Psoas muscle (tissue), 8 donors: Measurements from ENCODE around the gene DISC1. TPM values are rescaled to one million over a fixed set of nuclear protein-coding genes. Genes with fewer than 3 reads are reported as not detected.

ENCODE experiments used
- ATAC-seq, 4 donors: fragments of 200-7000 bp; cut with Tn5 transposase; one replicate each; pipeline ENCODE4 v1.9.1; 2020; ENCODE audit warnings: moderate library complexity in 3 of 4, mild to moderate bottlenecking in 2 of 4
- DNase-seq, 2 donors: peaks; one replicate each; pipeline ENCODE4 v3.0.0-alpha.2; 2020
- H3K27ac ChIP-seq: fragments of 200-600 bp; one replicate; pipeline ENCODE4 v1.8.0; 2022
- H3K27me3 ChIP-seq, 3 donors: fragments of 200-600 bp in 1 of 3; one replicate each; pipeline versions ENCODE4 v1.6.1 to v1.8.0; 2013 to 2022; ENCODE audit warnings: low read length in 2 of 3, mild to moderate bottlenecking in 2 of 3, moderate library complexity in 1 of 3; ENCODE audit not compliant: insufficient read depth in 3 of 3
- H3K36me3 ChIP-seq, 2 donors: fragments of 200-600 bp in 1 of 2; one replicate each; pipeline versions ENCODE4 v1.6.1 to v1.8.0; 2013 to 2022; ENCODE audit warnings: low read depth in 1 of 2, mild to moderate bottlenecking in 1 of 2, moderate library complexity in 1 of 2; ENCODE audit not compliant: insufficient read depth in 1 of 2
- H3K4me1 ChIP-seq: fragments of 200-600 bp; one replicate; pipeline ENCODE4 v1.8.0; 2022
- H3K4me3 ChIP-seq: fragments of 200-600 bp; one replicate; pipeline ENCODE4 v1.8.0; 2022; ENCODE audit warnings: mild to moderate bottlenecking
- H3K9me3 ChIP-seq: fragments of 200-600 bp; one replicate; pipeline ENCODE4 v1.8.0; 2022
- CTCF ChIP-seq: fragments of 200-600 bp; IDR thresholded peaks from one replicate; pipeline ENCODE4 v1.8.0; 2022; ENCODE audit warnings: antibody characterized with exemption
- WGBS, 3 donors: extraction: QIAGEN DNeasy Blood & Tissue Kit; methylation state at CpG; one replicate each; pipeline versions ENCODE4 v1.1.6 to v1.1.7; 2013; 5-methylcytosine and 5-hydroxymethylcytosine counted together
- intact Hi-C, 2 donors: fragments of 100-400 bp; cut with DNase I; formaldehyde crosslinking; loops; one replicate each; pipeline versions ENCODE4 v1.11.0 to v1.14.2; 2022
- polyA plus RNA-seq, 3 donors: library from polyadenylated mRNA; stranded (reverse); fragments of 200-250 nt; gene quantifications; one replicate each; pipeline ENCODE4 v1.2.3, GENCODE V29; 2013
- total RNA-seq, 4 donors: library from RNA; stranded (reverse); fragmentation: NEBNext Ultra II Directional in 2 of 4; extraction: Animal tissue kit (Norgen Biotek cat#: 25700) in 2 of 4; gene quantifications; one replicate each; pipeline versions ENCODE4 v1.2.1 to v1.2.4, GENCODE V29; 2021 to 2023
- donor health status: healthy with polysubstance abuse.
- donor health status: DM: no; HTN: no; CAD: no; lungs with moderate emphysema.
- donor health status: Bipolar disorder and iron deficiency.
- donor health status: healthy.
- donor health status: DM: yes; HTN: yes; CAD: no.
- donor health status: DM: no; HTN: no; CAD: no.
- donor health status: DM: no; HTN: no; CAD: no.
- donor health status: DM: yes; HTN: yes; CAD: no.

The DISC1 gene
- total and polyA plus RNA-seq, 7 donors: 0.35 to 2.8 (median 1.6) TPM

DNA sequence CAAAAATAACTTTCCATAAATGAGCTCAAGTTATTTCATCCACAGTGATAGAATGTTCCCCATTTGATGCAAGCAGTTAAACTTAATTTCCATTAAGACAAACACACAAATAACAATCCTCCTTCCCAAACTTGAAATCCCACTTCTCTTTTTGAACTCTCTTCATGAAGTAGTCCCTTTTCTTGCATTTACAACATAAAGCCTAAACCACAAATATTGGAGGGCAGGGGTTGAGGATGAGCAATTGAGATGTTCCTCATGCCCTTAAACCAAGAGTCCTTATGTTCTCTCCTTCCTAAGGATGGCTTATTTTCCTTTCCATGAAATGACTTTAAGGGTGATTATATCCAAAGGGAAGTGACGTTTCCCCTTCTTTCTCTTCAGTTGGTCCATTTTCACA is 228.8 kb downstream of the DISC1 start:
- 65 to 81% (median 75%) methylated on average over 1 of the region's 1 CpG for WGBS, 3 donors
- DNase-seq (no peak), ATAC-seq (no peak)
- Histone ChIP-seq H3K27me3 (no peaks in the 10 kb centered on the region), H3K36me3 (no peaks in the 10 kb centered on the region), H3K27ac (no peak overlapping the region), H3K4me1 (no peaks in the 10 kb centered on the region), H3K4me3 (no peak overlapping the region), H3K9me3 (no peaks in the 10 kb centered on the region)
- no peak for TF ChIP-seq CTCF
- intact Hi-C loops: no loop called here

DNA sequence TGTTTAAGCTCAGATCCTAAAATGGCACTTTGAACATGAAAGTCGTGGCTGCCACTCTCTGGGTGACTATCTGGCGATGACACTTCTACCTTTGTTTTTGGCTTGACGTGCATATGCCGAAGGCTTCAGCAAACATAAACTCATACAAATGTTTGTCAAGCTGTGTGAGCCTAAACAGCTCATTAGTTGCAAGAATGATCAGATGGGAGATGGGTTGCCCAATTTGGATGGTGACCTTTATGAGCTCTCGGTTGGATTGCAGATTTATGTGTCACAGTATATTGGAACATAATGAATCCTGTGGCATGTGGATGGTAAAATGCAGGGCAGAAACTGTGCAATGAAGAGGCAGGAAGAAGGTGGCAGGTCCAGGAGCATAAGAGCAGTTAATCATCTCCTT is 229.3 kb downstream of the DISC1 start:
- Histone ChIP-seq H3K4me3 (no peak overlapping the region), H3K27me3 (no peaks in the 10 kb centered on the region), H3K36me3 (no peaks in the 10 kb centered on the region), H3K9me3 (no peaks in the 10 kb centered on the region), H3K27ac (no peak overlapping the region), H3K4me1 (no peaks in the 10 kb centered on the region)
- no peak for DNase-seq
- TF ChIP-seq CTCF: no peak
- 82 to 94% (median 87%) methylated on average over 5 of the region's 5 CpGs for WGBS, 3 donors
- intact Hi-C loops: no loop called here
- no peak for ATAC-seq

DNA sequence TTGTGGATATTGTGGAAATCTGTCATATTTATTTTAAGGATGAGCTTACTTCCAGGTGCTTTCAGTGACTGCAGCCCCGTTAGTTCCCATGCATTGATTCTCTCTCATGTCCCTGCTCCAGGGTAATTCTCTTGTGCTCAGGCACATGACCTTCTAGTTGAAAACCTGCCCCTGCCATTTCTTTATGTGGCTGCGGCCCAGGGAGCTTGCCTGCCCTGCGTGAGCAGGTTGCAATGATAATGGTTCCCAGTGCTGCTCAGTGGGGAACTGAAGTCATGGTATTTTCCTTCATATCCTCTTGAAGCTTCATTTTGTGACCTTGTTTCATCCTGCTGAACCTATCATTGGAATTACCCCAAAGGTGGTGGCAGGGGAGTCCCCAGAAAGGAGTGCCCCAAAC is 229.8 kb downstream of the DISC1 start:
- Histone ChIP-seq H3K4me3 (no peak overlapping the region), H3K4me1 (peaks cover under 1% of the 10 kb centered on the region), H3K9me3 (no peaks in the 10 kb centered on the region), H3K36me3 (no peaks in the 10 kb centered on the region), H3K27me3 (no peaks in the 10 kb centered on the region), H3K27ac (no peak overlapping the region)
- DNase-seq (no peak), ATAC-seq (no peak)
- intact Hi-C loops: no loop called here
- WGBS, 3 donors: 95 to 99% (median 95%) methylated on average over 3 of the region's 3 CpGs
- TF ChIP-seq CTCF: no peak

DNA sequence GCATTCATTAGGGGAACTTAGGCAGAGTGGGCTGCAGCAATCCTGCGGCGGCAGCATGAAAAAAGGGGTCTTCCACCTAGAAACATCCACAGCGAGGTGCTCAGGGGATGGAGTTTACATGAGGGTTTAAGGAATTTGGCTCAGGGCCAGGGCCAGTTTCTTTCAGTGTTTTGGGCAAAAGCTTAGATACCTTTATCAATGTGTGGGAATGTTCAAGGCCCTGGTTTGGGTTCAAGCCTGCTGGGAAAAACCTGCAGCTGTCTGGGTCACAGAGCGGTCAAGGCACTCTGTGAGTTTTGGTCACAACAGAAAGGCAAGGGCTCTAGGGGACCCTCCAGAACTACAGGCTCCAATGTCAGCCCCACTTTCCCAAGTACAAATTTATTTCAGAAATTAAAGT is 230.3 kb downstream of the DISC1 start:
- ATAC-seq: no peak
- no peak for TF ChIP-seq CTCF
- 93 to 95% (median 94%) methylated on average over 4 of the region's 4 CpGs for WGBS, 3 donors
- Histone ChIP-seq H3K4me3 (no peak overlapping the region), H3K4me1 (peaks cover 5% of the 10 kb centered on the region), H3K27ac (no peak overlapping the region), H3K27me3 (no peaks in the 10 kb centered on the region), H3K9me3 (no peaks in the 10 kb centered on the region), H3K36me3 (no peaks in the 10 kb centered on the region)
- intact Hi-C loops: no loop called here
- DNase-seq: no peak

GRCh38 chr1:231857609-231858135 is 231.1 kb downstream of the DISC1 start:
- Histone ChIP-seq H3K27ac (no peak overlapping the region), H3K4me3 (no peak overlapping the region), H3K4me1 (peaks cover 11% of the 10 kb centered on the region), H3K9me3 (no peaks in the 10 kb centered on the region), H3K36me3 (no peaks in the 10 kb centered on the region), H3K27me3 (no peaks in the 10 kb centered on the region)
- intact Hi-C loops: no loop called here
- no peak for ATAC-seq
- 91 to 97% (median 95%) methylated on average over 8 of the region's 8 CpGs for WGBS, 3 donors
- DNase-seq: no peak
- TF ChIP-seq CTCF: no peak
